Mononuclear cell (primary cell): ENCODE results near the gene SDC3. TPM values are rescaled to one million over a fixed set of nuclear protein-coding genes. Genes with fewer than 3 reads are reported as not detected.

Experiments
- H3K27me3 ChIP-seq: 2 replicates; pipeline ENCODE4 v1.6.0; 2011; ENCODE audit warnings: low read length, control low read depth; ENCODE audit not compliant: insufficient read depth
- H3K4me1 ChIP-seq: 2 replicates; pipeline ENCODE4 v1.5.1; 2011; ENCODE audit warnings: mild to moderate bottlenecking, low read length, control low read depth; ENCODE audit not compliant: insufficient read depth
- H3K4me3 ChIP-seq: 2 replicates; pipeline ENCODE4 v1.5.1; 2011; ENCODE audit warnings: mild to moderate bottlenecking, low read length, moderate library complexity
- H3K9me3 ChIP-seq: 2 replicates; pipeline ENCODE4 v1.5.1; 2011; ENCODE audit warnings: low read depth, mild to moderate bottlenecking, control low read depth, low read length
- total RNA-seq: library from RNA; depleted of rRNA; stranded (reverse); fragments of >200 nt; gene quantifications from one replicate; pipeline ENCODE4 v1.2.3, GENCODE V29; 2012

SDC3 gene
- total RNA-seq, 1 donor, result 0.73 TPM

DNA sequence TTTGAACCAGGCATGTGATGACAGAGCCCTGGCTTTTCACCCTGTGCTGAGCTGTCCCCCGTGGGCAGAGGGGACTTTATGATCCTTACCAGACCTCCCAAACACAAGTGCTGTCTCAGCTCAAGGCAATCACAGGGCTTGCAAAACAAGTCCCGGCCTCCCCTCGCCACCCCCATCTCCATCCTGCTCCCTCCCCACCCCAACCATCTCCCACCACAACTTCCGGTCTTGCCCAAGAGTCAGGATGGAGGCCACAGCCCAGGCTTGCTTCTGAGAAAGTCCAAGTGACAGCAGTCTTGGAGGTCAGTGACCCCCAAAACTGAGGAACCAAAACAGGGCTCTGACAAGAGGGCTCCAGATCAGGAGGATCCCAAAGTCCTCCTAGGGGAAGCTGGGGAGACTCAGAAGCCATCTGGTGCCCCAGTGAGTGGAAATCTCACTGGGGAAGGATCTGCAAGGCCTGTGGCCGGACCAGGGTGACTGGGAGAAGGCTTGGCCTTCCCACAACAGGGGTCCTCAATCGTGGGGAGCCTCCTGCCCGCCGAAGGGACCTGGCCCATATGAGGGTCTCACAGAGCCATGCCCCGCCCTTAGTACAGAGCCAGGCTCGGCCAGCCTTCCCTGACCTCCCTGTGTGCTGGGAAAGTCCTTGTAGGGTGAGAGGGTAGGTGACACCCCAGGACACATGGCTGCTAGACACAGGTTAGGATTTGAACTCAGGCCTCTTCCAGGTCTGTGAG is 4.5 kb upstream of the SDC3 start:
- Histone ChIP-seq H3K27me3 (peaks cover 15% of the 10 kb centered on the region), H3K4me3 (no peak overlapping the region), H3K9me3 (no peaks in the 10 kb centered on the region), H3K4me1 (peaks cover 48% of the 10 kb centered on the region)

DNA sequence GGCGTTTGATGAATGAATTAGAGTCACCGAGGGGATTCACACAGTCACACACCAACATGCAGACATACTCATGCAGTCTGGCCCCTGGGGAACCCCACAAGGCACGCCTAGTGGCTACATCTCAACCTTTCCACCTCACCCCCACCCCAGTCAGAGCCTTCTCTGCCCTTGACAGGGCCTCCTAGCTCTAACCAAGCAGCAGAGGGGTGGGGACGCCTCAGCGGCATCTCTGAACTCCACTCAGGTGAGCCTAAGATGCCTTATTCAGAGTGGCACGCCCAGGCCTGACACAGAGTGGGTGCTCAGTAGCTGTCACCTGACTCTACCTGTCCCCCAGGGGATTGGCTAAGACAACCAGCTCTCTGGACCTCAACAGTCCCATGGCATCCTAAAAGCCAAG is 3.7 kb upstream of the SDC3 start:
- Histone ChIP-seq H3K4me3 (no peak overlapping the region), H3K9me3 (no peaks in the 10 kb centered on the region), H3K4me1 (peaks cover 48% of the 10 kb centered on the region), H3K27me3 (peaks cover 21% of the 10 kb centered on the region)

DNA sequence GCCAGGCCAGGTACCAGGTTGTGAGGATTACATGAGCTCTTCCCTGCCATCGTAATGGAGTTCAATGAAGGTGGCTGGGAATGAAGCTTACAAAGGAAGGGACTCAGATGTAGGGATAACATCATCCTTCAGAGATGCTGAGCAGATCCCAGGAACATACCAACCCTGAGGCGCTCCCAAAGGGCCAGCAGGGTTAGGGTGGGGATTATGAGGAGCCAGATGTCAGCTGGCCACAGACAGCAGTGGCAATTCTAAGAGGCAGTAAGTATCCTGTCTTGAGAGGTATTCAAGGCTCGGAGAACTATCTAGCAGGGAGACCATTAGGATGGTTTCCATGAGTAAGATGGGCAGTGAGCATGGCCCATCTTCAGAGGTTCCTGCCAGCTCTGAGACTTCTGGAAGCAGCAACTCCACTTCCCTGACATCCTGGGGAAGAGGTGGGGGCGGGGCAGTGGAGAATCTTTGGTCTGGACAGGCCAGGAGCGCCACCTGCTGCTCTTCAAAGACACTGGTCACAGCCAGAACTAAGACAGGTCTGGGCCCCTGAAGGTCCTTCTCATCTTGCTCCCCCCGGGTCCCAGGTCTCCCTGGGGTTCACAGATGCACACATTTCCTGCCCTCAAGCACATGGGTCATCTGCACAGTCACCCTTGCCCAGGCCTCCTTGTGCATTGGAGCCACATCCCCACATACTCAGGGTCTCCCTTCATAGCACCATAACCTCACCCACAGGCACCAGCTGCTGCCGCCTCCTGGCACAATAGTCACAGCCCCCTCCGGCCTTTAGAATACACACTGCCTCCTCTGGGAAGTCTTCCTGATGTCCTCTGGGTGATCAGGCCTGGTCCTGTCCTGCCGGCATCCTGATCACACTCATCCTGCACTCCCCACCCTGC is 2.7 kb upstream of the SDC3 start:
- Histone ChIP-seq H3K9me3 (no peaks in the 10 kb centered on the region), H3K4me3 (no peak overlapping the region), H3K4me1 (peaks cover 48% of the 10 kb centered on the region), H3K27me3 (peaks cover 29% of the 10 kb centered on the region)

DNA sequence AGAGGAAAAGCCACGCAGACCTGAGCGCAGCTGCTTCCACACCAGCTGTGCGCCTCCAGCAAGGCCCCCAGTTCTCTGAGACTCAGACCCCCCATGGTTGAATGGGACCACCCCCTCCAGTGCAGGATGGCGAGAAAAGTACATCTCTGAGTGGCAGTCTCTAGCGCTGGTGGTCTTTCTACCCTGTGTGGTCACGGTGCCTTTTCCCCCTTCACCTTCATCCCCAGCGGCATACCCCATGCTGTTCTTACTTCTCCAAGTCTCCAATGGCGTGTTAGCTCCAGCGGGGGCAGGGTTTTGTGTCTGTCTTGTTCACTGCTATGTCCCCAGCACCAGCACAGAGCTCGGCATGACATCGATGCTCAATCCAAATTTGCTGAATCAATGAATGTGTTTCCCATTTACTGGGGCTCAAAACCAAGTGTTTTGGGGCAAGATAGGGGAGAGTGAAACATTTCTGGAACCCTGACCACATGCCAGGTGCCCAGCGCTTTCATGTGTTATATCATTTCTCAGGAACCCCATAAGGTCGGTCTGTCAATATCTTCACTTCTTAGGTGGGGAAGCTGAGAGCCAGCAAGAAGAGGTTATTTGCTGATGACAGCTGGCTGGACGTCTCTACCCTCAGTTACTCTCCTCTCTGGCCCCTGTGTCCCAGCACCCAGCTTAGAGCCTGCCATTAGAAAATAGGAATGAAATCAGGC is 959 bp upstream of the SDC3 start:
- Histone ChIP-seq H3K4me3 (no peak overlapping the region), H3K4me1 (peaks cover 48% of the 10 kb centered on the region), H3K27me3 (peaks cover 30% of the 10 kb centered on the region), H3K9me3 (no peaks in the 10 kb centered on the region)

DNA sequence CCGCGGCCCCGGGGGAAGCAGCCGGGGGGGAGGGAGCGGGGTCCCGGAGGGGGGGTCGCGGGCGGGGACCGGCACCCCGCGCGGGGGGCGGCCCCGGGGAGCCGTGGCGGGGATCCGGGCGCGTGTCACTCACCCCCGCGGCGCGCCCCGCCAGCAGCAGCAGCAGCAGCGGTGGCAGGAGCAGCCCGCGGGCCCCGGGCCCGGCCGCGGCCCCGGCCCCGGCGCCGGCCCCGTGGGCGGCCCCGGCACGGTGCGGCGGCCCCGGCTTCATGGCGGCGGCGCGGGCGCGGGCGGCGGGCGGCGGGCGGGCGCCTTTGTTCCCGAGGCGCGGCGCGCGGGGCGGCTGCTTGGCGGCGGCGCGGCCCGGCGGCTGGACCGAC is 252 bp downstream of the SDC3 start:
- Histone ChIP-seq H3K4me3 (no peak overlapping the region), H3K4me1 (peaks cover 43% of the 10 kb centered on the region), H3K27me3 (peaks cover 32% of the 10 kb centered on the region), H3K9me3 (no peaks in the 10 kb centered on the region)

DNA sequence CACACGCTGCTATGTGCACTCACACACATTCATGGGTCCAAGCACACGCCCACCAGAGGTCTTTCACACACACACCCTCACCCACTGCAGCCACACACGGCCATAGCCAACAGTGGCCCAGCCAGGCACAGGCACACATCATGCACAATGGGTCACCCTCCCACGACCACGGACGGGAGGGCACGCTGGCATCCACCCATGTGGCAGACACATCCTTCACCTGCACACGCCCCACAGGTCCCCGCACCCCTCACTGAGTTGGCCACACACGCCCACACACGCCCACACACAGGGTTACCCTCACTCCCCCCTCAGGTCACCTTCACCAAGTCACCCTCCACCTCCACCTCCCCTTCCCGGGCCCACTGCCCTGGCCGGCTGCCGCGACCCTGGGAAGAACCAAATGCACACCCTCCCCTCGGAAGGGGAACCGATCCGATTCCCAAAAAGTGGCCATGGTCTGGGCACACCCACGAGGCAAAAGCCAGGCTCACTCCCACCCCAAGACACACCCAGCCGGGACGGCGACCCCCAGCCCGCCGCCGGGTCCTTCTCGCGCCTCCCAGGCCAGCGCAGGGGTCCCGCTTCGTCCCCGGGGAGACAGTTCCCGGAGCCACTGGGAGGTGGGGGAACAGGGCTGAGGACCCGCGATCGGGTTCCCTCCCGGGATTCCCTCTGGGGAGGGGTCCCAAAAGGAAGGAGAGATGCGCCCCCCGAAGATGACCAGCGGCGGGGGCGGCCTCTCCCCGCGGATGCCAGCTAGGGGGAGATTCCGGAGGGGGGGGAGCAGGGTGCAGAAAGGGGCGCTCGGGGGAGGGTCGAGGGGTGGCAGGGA is 860 bp downstream of the SDC3 start:
- peaks cover 37% of the 10 kb centered on the region for H3K4me1 ChIP-seq
- no peaks in the 10 kb centered on the region for H3K9me3 ChIP-seq
- no peak overlapping the region for H3K4me3 ChIP-seq
- peaks cover 32% of the 10 kb centered on the region for H3K27me3 ChIP-seq

DNA sequence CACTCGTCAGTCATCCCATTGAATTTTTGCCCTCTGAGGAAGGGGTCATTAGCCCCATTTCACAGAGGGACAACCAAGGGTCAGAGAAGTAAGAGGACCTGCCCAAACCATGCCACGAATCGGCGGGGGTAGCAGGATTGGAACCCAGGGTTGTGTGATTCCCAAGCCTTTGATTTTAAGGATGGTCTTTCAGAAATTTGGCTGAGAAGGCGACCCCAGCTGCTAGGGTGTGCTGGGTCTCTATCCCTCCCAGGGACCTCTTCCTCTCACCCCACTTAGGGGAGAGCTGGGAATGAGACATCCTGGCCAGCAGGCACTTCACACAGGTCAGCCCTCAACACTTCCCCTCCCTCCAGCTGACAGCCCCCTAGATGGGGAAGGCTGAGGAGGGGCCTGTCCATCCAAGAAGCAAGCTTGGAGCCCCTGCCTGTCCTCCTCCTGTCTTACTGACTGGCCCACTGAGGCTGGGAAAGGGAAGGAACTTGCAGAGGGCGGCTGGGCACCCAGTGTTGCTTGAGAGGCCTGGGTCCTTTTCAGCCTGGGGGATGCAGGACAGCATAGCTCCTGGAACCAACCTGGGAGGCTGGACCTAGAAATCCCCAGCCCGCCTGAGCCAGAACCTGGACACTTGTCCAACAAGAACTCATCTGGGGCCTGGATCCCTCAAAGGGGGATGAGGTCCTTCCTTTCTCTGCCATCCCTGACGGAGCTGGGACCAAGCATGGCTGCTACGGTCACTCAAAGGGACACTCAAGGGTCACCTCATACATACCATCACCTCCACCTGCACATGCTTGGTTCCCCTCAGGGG is 1.7 kb downstream of the SDC3 start:
- Histone ChIP-seq H3K9me3 (no peaks in the 10 kb centered on the region), H3K27me3 (peaks cover 32% of the 10 kb centered on the region), H3K4me3 (no peak overlapping the region), H3K4me1 (peaks cover 28% of the 10 kb centered on the region)

DNA sequence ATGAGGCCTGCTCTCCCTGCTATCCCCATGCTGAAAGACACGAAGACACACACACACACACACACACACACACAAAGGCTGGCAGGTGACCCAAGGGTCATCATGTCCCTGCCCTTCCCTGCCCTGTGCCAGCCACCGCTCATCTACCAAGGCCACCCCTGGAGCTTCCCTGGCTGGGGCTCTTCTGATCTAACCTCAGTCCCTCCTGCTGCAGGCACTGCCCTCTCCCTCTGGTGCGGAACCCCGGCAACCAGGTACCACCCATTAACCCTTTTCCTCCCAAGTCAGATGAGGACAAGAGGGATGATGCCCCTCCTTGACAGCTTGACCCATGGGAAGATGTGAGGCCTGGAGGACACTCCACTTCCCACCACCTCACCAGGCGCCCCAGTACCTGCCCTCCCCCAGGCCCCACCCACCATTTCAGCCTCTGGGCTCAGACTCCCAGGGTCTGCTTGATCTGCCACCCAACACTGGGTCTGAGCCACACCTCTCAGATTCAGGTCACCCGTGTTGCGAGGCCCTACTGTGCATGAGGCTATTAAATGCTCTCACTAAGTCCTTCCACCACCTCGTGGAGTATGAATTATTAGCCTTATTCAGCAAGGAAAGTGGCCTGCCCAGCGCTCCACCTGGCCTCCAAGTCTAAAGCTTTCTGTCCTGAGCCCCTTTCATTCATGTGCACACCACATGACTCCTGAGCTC is 2.5 kb downstream of the SDC3 start:
- peaks cover 32% of the 10 kb centered on the region for H3K27me3 ChIP-seq
- peaks cover 20% of the 10 kb centered on the region for H3K4me1 ChIP-seq
- no peaks in the 10 kb centered on the region for H3K9me3 ChIP-seq
- no peak overlapping the region for H3K4me3 ChIP-seq

DNA sequence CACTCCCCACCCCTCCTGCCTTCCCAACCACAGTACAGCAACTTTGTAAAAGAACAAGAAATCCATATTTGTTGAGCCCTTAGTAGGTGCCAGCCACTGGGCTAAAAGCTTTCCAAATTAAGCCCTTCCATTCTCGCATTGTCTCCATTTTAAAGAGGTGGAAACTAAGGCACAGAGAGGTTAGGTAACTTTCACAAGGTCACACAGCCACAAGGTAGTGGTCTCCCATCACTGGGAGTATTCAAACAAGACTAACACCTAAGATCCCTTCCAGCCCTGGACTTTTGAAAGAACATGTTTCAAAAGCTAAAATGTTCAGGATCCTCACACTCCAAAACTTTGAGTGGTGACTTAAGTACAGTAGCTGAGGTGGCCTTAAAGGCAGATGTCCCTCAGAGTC is 3.2 kb downstream of the SDC3 start:
- Histone ChIP-seq H3K9me3 (no peaks in the 10 kb centered on the region), H3K27me3 (peaks cover 27% of the 10 kb centered on the region), H3K4me3 (no peak overlapping the region), H3K4me1 (peaks cover 14% of the 10 kb centered on the region)

DNA sequence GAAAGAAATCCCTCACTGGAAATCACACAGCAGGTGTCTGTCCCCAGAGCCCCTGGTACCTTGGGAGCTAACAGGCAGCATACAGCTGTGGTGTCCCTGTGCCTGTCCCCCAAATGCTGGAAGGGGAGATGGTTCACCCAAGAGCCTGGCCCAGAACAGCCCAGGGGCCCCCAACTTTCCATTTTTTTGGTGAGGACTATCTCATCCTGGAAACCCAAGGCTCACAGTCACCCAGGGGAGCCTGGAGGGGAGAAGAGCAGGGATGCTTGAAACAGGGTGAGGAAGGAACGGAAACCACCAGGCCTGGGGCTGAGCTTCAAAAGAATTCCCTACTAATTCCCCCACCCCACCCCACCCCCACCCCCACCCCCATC is 3.6 kb downstream of the SDC3 start:
- Histone ChIP-seq H3K4me3 (no peak overlapping the region), H3K4me1 (peaks cover 12% of the 10 kb centered on the region), H3K9me3 (no peaks in the 10 kb centered on the region), H3K27me3 (peaks cover 27% of the 10 kb centered on the region)

DNA sequence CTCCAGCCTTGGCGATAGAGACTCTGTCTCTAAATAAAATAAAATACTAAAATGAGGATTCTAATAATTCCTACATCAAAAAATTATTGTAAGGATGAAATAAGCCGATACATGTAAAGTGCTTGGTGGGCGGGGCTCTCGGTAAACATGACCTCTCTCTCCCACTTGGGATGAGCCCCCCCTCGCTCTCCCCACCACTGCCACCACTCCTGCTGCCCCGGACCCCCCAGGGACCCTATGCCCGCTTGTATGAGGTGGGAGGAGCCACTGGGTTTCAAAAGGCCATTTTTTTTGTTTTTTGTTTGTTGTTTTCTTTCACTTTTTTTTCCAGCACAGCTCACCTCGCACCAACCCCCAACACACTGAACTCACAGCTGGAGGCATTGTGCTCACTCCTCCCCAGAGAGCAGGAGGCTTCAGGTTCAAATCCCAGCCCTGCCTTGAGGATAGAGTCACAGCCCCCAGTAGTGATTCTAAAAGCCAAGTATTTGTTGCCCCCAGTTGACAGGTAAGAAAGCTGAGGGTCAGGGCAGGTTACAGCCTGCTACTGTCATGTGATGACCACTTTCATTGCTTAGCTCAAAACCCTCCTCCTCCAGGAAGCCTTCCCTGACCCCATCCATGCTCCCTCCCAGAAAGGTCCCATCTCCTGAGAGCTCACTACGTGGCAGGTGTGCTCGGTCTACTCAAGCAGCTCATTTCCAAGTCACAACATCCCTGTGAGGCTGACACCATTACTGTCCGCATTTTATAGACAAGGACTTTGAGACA is 4.2 kb downstream of the SDC3 start:
- Histone ChIP-seq H3K9me3 (no peaks in the 10 kb centered on the region), H3K4me3 (no peak overlapping the region), H3K4me1 (peaks cover 6% of the 10 kb centered on the region), H3K27me3 (peaks cover 22% of the 10 kb centered on the region)

DNA sequence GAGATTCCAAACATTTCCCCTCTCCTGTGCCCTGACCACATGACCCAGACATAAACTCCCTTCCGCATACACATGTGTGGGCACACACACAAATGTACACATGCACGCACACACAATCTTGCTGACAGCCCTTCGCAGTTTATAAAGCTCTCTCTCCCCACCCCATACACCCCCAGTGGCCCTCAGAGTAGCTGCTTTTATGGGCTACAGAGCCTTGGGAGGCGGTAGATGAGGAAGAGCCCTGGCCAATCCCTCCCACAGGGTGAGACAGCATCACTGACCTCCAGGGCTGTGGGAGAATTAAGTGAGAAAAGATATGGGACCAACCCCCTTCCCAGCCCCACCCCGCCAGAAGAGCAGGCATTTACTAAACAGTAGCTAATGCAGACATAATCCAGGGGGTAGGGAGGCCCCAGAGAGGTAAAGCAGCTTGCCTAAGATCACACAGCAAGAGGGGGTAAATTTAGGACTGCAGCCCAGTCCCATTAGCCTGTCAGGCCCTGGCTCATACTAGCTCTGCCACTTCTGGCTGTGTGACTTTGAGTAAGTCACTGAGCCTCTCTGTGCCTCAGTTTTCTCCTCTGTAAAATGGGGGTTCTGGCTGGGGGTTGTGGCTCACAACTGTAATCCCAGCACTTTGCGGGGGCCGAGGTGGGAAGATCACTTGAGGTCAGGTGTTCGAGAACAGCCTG is 5.1 kb downstream of the SDC3 start:
- H3K27me3 ChIP-seq, result peaks cover 18% of the 10 kb centered on the region
- H3K4me1 ChIP-seq, result no peaks in the 10 kb centered on the region
- no peak overlapping the region for H3K4me3 ChIP-seq
- H3K9me3 ChIP-seq, result no peaks in the 10 kb centered on the region
